Measurements from ENCODE around the gene SLCO2B1.

Gene SLCO2B1

GRCh38 chr11:75162954-75163353, 12.0 kb downstream of the SLCO2B1 start:
- no peak for DNase-seq

- DNase-seq: peak in 1 of 2 donors; percentile 52
Observed at GRCh38 chr11:75163921-75164849, 13.3 kb downstream of the SLCO2B1 start.

GRCh38 chr11:75165721-75166120, 14.8 kb downstream of the SLCO2B1 start:
- no peak for DNase-seq

DNA sequence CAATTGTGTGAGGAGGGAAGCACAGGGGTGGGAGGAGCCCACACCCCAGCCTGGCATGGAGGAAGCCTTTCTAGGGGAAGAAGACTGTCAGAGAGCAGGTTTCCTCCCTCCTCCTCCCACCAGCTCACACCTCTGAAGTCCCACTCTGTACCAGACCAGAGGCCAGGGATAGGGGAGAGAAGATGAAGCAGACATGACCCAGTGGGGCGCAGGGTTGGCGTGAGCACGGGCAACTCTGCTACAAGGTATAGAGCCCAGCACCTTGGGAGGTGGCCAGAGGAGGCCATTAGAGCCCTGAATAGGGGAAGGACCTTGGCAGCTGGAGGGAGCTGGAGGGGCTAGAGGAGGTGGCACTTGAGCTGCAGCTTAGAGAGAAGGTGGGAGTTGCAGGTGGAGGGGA, 15.9 kb downstream of the SLCO2B1 start:
- no peak for DNase-seq

DNA sequence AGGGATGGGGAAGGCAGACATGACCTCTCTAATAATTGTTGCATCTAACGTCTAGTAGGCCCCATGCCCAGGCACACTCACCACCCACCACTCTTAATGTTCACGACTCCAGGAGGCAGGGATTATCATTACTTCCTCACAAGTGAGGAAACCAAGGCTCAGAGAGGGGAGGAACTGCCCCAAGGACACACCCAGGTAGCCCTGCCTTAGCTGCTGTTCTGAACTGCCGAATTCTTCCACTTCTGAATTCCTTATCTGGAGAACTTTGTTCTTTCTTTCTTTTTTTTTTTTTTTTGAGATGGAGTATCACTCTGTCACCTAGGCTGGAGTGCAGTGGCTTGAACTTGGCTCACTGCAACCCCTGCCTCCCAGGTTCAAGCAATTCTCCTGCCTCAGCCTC, 16.7 kb downstream of the SLCO2B1 start:
- DNase-seq: no peak

GRCh38 chr11:75169101-75169885, 18.4 kb downstream of the SLCO2B1 start:
- no peak for DNase-seq

- DNase-seq: no peak
Observed at GRCh38 chr11:75170516-75171201, 19.8 kb downstream of the SLCO2B1 start.

- DNase-seq: no peak
Observed at GRCh38 chr11:75173336-75173735, 22.4 kb downstream of the SLCO2B1 start.

- DNase-seq: peak; percentile 81 to 90
Observed at GRCh38 chr11:75174781-75175370, 24.0 kb downstream of the SLCO2B1 start.

DNA sequence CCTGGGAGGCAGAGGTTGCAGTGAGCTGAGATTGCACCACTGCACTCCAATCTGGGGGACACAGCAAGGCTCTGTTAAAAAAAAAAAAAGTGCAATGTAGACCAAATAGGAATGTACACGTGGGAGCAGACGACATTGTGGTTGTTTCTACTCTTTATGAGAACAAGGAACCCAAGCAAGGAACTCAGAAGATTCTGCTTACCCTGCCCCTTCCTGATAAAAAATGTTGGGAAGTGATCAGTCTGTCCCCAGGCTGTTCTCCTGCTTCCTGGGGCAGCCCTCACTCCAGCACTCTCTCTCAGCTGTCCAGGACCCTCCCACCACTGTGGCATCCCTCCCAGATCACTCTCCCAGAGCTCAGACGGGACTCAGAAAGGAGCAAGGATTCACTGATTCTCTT, 31.8 kb downstream of the SLCO2B1 start:
- DNase-seq: no peak

DNA sequence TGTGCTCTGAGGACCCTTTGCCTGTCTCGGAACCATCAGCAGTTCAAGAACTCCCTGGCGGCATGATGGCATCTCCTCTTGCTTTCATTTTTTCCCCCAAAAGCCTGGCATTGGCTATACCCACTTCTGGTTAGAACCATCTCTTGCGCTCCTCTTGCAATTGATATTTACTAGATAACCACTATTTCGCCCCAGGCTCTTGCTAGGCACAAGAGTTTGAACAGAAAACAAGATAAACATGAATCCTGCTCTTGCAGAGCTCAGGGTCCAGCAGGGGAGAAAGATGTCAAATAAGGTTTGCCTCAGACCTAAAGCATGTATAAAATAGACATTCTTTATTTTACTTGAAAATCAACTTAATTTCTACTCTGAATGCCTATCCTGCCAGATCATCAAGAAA, 33.1 kb downstream of the SLCO2B1 start:
- DNase-seq: no peak

GRCh38 chr11:75184757-75185425, 34.0 kb downstream of the SLCO2B1 start:
- peak; percentile 22 to 35 for DNase-seq

GRCh38 chr11:75185866-75186265, 35.0 kb downstream of the SLCO2B1 start:
- DNase-seq: no peak

DNA sequence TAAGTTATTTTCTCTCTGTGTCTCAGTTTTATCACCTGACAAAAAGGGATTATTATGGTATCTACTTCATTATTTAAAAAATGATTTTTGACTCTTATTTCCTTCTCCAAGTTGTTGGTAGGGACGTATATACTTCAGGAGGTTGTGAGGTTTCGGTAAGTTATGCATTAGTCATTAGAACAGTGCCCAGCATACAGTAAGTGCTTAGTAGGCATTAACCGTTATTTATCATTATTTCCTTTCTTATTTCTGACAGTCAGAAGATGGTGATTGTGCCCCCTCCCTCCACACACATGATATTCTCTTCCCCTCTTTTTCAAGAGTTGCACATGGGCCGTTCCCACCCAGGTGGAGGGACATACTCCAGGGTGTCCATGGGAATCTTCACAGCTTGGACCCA, 36.1 kb downstream of the SLCO2B1 start:
- DNase-seq: no peak

DNA sequence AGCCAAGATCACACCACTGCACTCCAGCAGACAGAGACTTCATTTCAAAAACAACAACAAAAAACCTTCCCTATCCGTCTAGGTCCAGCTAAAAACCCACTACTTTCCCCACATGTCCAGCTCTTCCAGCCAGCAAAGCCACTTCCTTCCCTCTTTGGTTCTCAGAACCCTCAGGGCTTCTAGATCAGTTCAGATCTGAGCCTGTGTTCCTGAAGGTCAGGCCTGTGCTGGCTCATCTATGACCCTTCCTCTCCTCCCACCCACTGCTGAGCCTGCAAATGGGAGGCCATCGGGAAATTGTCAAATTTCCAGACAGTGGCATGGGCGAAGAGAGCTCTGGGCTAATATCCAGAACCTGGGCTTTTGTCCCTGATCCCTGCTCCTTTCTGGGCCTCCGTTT, 37.8 kb downstream of the SLCO2B1 start:
- peak; percentile 76 to 83 for DNase-seq

DNA sequence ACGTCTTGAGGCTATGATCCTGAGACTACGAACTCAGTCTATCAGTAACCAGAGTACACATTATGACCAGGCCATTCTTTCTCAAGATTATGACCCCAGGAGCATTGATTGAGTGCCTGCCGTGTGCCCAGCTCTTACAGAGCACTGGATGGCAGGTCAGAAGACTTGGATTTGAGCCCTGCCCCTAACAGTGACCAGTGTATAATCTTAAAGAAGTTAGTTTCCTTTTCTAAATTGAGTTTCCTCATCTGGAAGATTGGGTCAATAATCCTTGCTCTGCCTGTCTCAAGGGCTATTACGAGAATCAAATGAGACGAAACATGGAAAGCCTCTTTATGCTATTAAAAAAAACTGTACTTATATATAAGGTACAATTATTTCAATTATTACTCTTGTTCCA, 38.2 kb downstream of the SLCO2B1 start:
- DNase-seq: peak; percentile 72 to 78

- DNase-seq: no peak
Observed at GRCh38 chr11:75189911-75190310, 39.0 kb downstream of the SLCO2B1 start.

DNA sequence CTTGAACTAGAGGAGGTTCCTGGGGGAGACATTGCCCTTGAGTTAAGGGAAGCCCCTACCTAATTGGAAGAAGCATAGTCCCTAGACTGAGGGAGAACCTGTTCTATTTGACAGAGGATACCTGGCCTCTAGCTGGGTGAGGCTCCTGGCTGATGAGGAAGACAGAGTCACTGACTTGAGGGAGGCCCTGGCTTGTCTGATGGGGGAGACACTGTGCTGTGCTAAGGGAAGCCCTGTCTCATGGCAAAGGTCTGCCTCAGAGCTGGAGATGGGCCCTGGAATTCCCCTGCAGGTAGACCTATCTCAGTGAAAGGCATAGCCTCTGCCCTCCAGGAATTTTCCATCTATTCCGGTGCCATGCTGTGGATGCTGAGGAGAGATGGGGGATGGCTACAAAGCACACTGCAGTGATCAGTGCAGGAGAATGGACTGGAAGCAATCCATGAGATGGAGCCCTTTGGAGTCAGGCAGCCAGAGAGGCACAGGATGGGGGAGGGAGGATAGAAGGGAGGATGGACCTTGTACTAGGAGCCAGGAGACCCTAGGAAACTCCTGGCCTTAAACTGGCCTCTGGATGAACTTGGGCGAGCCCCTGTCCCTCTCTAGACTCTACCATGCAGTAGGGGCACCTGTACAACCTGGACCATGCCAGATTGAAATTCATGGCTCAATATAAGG, 39.9 kb downstream of the SLCO2B1 start:
- no peak for DNase-seq

DNA sequence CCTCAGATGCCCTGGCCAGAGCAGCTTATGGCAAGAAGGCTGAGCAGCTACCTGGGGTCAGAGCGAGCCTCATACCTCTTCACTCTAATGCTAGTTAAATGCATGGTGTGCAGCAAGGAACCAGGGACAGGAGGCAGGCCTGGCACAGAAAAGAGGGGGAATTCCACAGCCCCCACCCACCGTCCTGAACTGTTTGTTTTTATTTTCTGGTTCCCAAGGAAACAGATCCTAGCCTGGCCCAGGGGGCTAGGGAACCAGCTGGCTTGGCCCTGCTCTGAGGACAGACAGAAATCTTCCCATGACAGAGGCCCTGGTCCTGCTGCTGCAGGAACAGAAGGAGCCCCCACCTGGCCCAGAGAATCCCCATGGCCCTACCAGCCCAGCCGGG, 40.4 kb downstream of the SLCO2B1 start:
- no peak for DNase-seq

DNA sequence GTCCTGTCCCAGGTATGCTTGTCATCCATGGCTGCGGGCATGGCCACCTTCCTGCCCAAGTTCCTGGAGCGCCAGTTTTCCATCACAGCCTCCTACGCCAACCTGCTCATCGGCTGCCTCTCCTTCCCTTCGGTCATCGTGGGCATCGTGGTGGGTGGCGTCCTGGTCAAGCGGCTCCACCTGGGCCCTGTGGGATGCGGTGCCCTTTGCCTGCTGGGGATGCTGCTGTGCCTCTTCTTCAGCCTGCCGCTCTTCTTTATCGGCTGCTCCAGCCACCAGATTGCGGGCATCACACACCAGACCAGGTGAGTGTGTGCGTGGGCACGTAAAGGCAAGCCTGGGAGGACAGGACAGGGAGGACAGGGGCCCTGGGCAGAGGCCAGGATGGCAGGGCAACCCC, 42.4 kb downstream of the SLCO2B1 start:
- no peak for DNase-seq

DNA sequence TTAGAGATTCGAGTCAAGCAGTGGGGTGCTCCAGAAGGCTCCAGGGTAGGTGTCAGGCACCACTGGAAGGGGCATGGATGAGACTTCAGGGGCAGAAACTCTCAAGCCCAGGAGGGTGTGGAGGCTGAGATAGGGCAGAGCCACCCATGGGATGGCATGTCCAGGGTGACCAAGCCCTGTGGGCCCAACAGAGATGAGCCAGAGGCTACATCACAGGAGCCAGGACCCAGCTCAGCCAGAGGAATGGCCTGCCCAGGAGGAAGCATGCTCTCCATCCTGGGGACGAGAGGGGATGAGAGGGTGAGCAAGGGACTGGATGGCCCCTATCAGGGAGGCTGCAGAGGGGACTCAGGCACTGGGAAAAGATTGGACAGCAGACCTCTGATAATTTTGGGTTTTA, 42.8 kb downstream of the SLCO2B1 start:
- DNase-seq: no peak

DNA sequence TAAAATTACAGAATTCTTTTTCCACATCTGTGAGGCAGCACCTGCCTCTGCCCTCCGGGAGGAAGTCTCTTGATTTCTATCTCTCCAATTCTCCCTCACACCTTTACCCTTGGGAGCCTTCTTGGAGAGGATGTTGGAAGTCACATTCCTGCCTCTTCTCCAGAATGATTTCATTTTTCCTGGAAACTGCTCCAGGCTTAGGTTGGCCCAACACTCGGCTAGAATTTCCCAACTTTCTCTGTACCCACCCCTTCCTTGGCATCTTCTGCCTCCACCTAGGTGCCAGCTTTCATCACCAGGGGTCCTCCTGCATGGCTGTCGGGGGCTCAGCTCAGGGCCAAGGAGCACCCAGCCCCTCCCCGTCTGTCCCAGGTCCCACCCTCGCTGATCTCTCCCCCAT, 43.2 kb downstream of the SLCO2B1 start:
- DNase-seq: no peak
